CD14-positive monocyte (primary cell): Measurements from ENCODE around the gene PSD4. TPM values are rescaled to one million over a fixed set of nuclear protein-coding genes. Genes with fewer than 3 reads are reported as not detected.

Experiments
- DNase-seq, 3 donors: peaks; one replicate each; pipeline ENCODE4 v3.0.0-alpha.2; 2011 to 2022
- H2AFZ ChIP-seq: 2 replicates; pipeline ENCODE4 v1.6.0; 2012; ENCODE audit warnings: mild to moderate bottlenecking, low read depth, low read length, inconsistent platforms; ENCODE audit not compliant: insufficient read depth, poor library complexity, severe bottlenecking
- H3K27ac ChIP-seq, 2 donors: 1 replicate in 1 of 2; 2 replicates in 1 of 2; pipeline ENCODE4 v1.5.1; 2012 to 2013; ENCODE audit warnings: low read length in 2 of 2, control low read depth in 1 of 2, inconsistent platforms in 1 of 2, low read depth in 1 of 2, mild to moderate bottlenecking in 1 of 2
- H3K27me3 ChIP-seq, 2 donors: one replicate each; pipeline versions ENCODE4 v1.6.0 to v1.6.1; 2011 to 2013; ENCODE audit warnings: low read length in 2 of 2; ENCODE audit not compliant: control insufficient read depth in 2 of 2, insufficient read depth in 2 of 2
- H3K36me3 ChIP-seq, 2 donors: replicated peaks in 1 of 2; 1 replicate in 1 of 2; 2 replicates in 1 of 2; pipeline versions ENCODE4 v1.5.1 to v1.6.1; 2012 to 2013; ENCODE audit warnings: low read length in 2 of 2, control low read depth in 1 of 2, inconsistent platforms in 1 of 2, mild to moderate bottlenecking in 1 of 2; ENCODE audit not compliant: insufficient read depth in 2 of 2, control insufficient read depth in 1 of 2
- H3K4me1 ChIP-seq, 2 donors: 1 replicate in 1 of 2; 2 replicates in 1 of 2; pipeline versions ENCODE4 v1.5.1 to v1.6.1; 2012 to 2013; ENCODE audit warnings: low read length in 2 of 2, control low read depth in 1 of 2, inconsistent platforms in 1 of 2, mild to moderate bottlenecking in 1 of 2, moderate library complexity in 1 of 2; ENCODE audit not compliant: insufficient read depth in 2 of 2, control insufficient read depth in 1 of 2
- H3K4me2 ChIP-seq: replicated peaks from 2 replicates; pipeline ENCODE3; 2012; ENCODE audit warnings: low read length, moderate library complexity, mild to moderate bottlenecking; ENCODE audit not compliant: poor library complexity, severe bottlenecking; ENCODE audit errors: extremely low read depth
- H3K4me3 ChIP-seq, 3 experiments: fragments of 200-600 bp in 1 of 3; sonication (generic) in 1 of 3; replicated peaks in 1 of 3; 1 replicate in 2 of 3; 2 replicates in 1 of 3; pipeline ENCODE4 v1.5.1; 2011 to 2013; ENCODE audit warnings: low read length in 3 of 3, mild to moderate bottlenecking in 3 of 3, control low read depth in 2 of 3, low read depth in 2 of 3, inconsistent platforms in 1 of 3, moderate library complexity in 1 of 3
- H3K79me2 ChIP-seq: 2 replicates; pipeline ENCODE4 v1.6.0; 2012; ENCODE audit warnings: mild to moderate bottlenecking, control low read depth, inconsistent platforms, low read length, moderate library complexity; ENCODE audit not compliant: insufficient read depth
- H3K9ac ChIP-seq: 2 replicates; pipeline ENCODE4 v1.6.0; 2017; ENCODE audit warnings: low read length, mild to moderate bottlenecking; ENCODE audit not compliant: insufficient read depth, poor library complexity, severe bottlenecking
- H3K9me3 ChIP-seq, 2 donors: replicated peaks in 1 of 2; 1 replicate in 1 of 2; 2 replicates in 1 of 2; pipeline versions ENCODE4 v1.5.1 to v1.6.1; 2012 to 2013; ENCODE audit warnings: low read length in 2 of 2, control low read depth in 1 of 2; ENCODE audit not compliant: control insufficient read depth in 1 of 2, insufficient read depth in 1 of 2
- H4K20me1 ChIP-seq: 2 replicates; pipeline ENCODE4 v1.6.0; 2012; ENCODE audit warnings: mild to moderate bottlenecking, low read length, control low read depth, moderate library complexity; ENCODE audit not compliant: insufficient read depth
- H3K27ac Mint-ChIP-seq, 7 donors: one replicate each; pipeline ENCODE4 v1.8.0; 2020; ENCODE audit warnings: mild to moderate bottlenecking in 7 of 7, mixed read lengths in 7 of 7, moderate library complexity in 6 of 7, inconsistent platforms in 2 of 7
- H3K27me3 Mint-ChIP-seq, 3 donors: one replicate each; pipeline ENCODE4 v1.8.0; 2021 to 2022; ENCODE audit warnings: low read depth in 3 of 3, mild to moderate bottlenecking in 3 of 3, mixed read lengths in 3 of 3, moderate library complexity in 3 of 3, inconsistent platforms in 1 of 3
- H3K36me3 Mint-ChIP-seq, 2 donors: one replicate each; pipeline ENCODE4 v1.8.0; 2020; ENCODE audit warnings: mixed read lengths in 2 of 2, inconsistent platforms in 1 of 2, mild to moderate bottlenecking in 1 of 2
- H3K4me1 Mint-ChIP-seq: one replicate; pipeline ENCODE4 v1.8.0; 2020; ENCODE audit warnings: mild to moderate bottlenecking, mixed read lengths
- H3K4me3 Mint-ChIP-seq, 2 donors: one replicate each; pipeline ENCODE4 v1.8.0; 2020; ENCODE audit warnings: mild to moderate bottlenecking in 2 of 2, mixed read lengths in 2 of 2, moderate library complexity in 1 of 2
- H3K9me3 Mint-ChIP-seq, 7 donors: one replicate each; pipeline ENCODE4 v1.8.0; 2020 to 2022; ENCODE audit warnings: mixed read lengths in 7 of 7, mild to moderate bottlenecking in 6 of 7, moderate library complexity in 6 of 7, inconsistent platforms in 2 of 7
- CTCF ChIP-seq: fragments of 200-600 bp; IDR thresholded peaks from one replicate; pipeline ENCODE4 v1.8.0; 2022; ENCODE audit warnings: antibody characterized with exemption, mild to moderate bottlenecking
- WGBS: methylation state at CpG from one replicate; pipeline ENCODE4 v1.1.5; 2013; ENCODE audit warnings: missing lambda C conversion rate; ENCODE audit not compliant: insufficient coverage; 5-methylcytosine and 5-hydroxymethylcytosine counted together
- intact Hi-C, 2 donors: fragments of 100-400 bp; cut with micrococcal nuclease; formaldehyde crosslinking; loops; one replicate each; pipeline versions ENCODE4 v1.15.0 to v1.15.1; 2023
- polyA plus RNA-seq, 3 donors: library from polyadenylated mRNA; depleted of rRNA in 1 of 3; unstranded in 2 of 3; stranded (reverse) in 1 of 3; fragments of 300-500 nt in 2 of 3; fragments of >200 nt in 1 of 3; fragmentation: Illumina TruSeq in 2 of 3; gene quantifications; 1 replicate in 2 of 3; 2 replicates in 1 of 3; pipeline ENCODE4 v1.2.3, GENCODE V29; 2012 to 2021

PSD4 gene
- polyA plus RNA-seq, 3 donors: 11.0 to 47.0 (median 18.2) TPM

GRCh38 chr2:113219525-113219888 lies 45.7 kb downstream of the PSD4 start:
- Mint-ChIP-seq H3K27ac (peak overlapping the region in 5 of 7 donors; percentile 23 to 96 (median 89)), H3K36me3 (peaks cover 1 to 2% of the 10 kb centered on the region in 2 donors), H3K4me1 (peaks cover 40% of the 10 kb centered on the region), H3K27me3 (peaks cover 1 to 6% (median 2%) of the 10 kb centered on the region in 3 donors), H3K4me3 (no peak overlapping the region), H3K9me3 (peaks cover 0 to 1% (median 0%) of the 10 kb centered on the region in 7 donors)
- no peaks in the 10 kb centered on the region for H3K27me3 ChIP-seq
- no peak for DNase-seq
- WGBS: 90% methylated on average over 2 of the region's 5 CpGs
- H3K4me1 ChIP-seq: peaks cover 34 to 36% of the 10 kb centered on the region in 2 donors
- no peak for TF ChIP-seq CTCF
- no peak overlapping the region for H3K9ac ChIP-seq
- H3K27ac ChIP-seq: no peak overlapping the region
- no peak overlapping the region for H3K4me2 ChIP-seq
- no peak overlapping the region for H2AFZ ChIP-seq
- H3K9me3 ChIP-seq: no peaks in the 10 kb centered on the region
- H3K36me3 ChIP-seq: no peaks in the 10 kb centered on the region
- intact Hi-C loops: no loop called here
- no peaks in the 10 kb centered on the region for H4K20me1 ChIP-seq
- H3K4me3 ChIP-seq: no peak overlapping the region
- no peaks in the 10 kb centered on the region for H3K79me2 ChIP-seq

- intact Hi-C loops: no loop called here
- Mint-ChIP-seq H3K36me3 (peaks cover 1 to 2% of the 10 kb centered on the region in 2 donors), H3K9me3 (peaks cover 0 to 1% (median 0%) of the 10 kb centered on the region in 7 donors), H3K27me3 (peaks cover 1 to 6% (median 2%) of the 10 kb centered on the region in 3 donors), H3K27ac (peak overlapping the region in 6 of 7 donors; percentile 23 to 96 (median 47)), H3K4me3 (no peak overlapping the region), H3K4me1 (peaks cover 35% of the 10 kb centered on the region)
- no peak for TF ChIP-seq CTCF
- H3K9me3 ChIP-seq: no peaks in the 10 kb centered on the region
- no peak overlapping the region for H3K27ac ChIP-seq
- WGBS: 60% methylated on average over 5 of the region's 6 CpGs
- peak; percentile 57 to 76 (median 66) for DNase-seq
- H2AFZ ChIP-seq: no peak overlapping the region
- H3K9ac ChIP-seq: no peak overlapping the region
- H3K27me3 ChIP-seq: no peaks in the 10 kb centered on the region
- no peak overlapping the region for H3K4me2 ChIP-seq
- no peaks in the 10 kb centered on the region for H3K36me3 ChIP-seq
- no peak overlapping the region for H3K4me3 ChIP-seq
- H4K20me1 ChIP-seq: no peaks in the 10 kb centered on the region
- H3K79me2 ChIP-seq: no peaks in the 10 kb centered on the region
- peaks cover 34 to 36% of the 10 kb centered on the region in 2 donors for H3K4me1 ChIP-seq
These were observed 46.3 kb downstream of the PSD4 start for GRCh38 chr2:113219889-113220641.
